Measurements from ENCODE around the gene BDKRB1.
"Not testable (repeated sequence)": the region's sequence is repeated elsewhere in the genome, so short reads cannot be mapped to it uniquely, and the experiment has no call there.

Gene BDKRB1

GRCh38 chr14:96235426-96235825 lies 20.6 kb upstream of the BDKRB1 start:
- DNase-seq: no peak

- no peak for DNase-seq
These were observed 18.4 kb upstream of the BDKRB1 start for GRCh38 chr14:96237641-96238040.

DNA sequence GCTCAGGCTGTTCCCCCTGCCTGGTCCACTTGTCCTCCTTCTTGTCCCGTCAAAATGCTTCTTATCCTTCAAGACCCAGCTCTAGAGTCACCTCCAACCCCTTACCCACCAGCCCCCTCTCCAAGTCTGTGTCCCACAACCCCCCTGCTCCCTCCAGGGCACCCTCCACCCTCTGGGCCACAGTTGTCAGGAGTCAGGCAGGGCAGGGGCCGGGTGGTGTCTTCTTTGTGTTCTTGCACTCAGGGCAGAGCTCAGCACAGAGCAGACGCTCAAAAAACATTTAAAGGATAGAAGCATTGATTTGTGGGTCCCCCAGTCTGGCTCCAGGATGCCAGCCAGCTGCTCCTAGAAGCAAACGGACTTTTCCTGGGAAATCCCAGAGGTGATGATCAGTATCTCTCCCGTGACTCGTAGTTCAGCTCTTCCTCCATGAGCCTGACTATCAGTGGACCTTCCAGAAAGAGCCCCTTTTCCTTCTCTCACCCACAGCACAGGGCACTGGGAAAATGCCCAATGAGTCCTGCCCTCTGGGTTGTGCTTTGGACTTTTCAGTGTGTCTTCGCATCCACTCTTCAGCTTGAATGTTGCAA lies 17.2 kb upstream of the BDKRB1 start:
- DNase-seq: no peak

DNA sequence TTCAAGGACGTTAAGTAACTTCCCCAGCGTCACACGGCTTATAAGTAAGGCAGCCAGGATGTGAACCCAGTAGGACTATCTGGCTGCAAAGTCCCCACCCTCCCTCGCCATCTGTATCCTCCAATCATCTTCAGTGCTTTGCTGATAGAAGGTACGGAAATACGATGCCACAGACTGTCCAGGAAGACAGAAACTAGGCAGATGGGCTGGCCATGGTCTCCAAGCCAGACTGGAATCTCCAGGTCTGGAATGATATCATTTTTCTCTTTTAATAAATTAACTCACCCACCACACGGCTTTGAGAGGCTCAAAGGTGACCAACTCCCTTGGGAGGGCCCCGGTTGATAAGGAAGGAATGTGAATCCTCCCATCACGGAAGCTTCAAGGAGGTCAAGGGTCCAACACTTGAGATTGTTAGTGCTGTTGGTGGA lies 16.3 kb upstream of the BDKRB1 start:
- no peak for DNase-seq

- no peak for DNase-seq
These were observed 15.4 kb upstream of the BDKRB1 start for GRCh38 chr14:96240641-96241040.

DNA sequence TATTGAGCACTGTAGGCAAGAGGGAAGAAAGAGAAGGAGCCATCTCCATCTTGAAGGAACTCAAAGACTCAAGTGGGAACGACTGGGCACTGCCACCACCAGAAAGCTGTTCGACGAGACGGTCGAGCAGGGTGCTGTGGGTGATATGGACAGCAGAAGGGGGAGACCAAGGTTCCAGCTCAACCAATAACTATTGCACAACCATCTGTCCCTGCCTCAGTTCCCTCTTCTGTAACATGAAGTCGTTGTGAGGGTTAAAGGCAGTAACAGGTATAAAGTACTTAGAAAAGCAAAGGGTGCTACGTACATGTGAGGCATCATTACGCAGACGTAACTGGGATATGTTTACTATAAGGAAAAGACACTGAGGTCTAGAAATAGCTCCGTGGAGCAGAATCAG lies 13.9 kb upstream of the BDKRB1 start:
- DNase-seq: no peak

DNA sequence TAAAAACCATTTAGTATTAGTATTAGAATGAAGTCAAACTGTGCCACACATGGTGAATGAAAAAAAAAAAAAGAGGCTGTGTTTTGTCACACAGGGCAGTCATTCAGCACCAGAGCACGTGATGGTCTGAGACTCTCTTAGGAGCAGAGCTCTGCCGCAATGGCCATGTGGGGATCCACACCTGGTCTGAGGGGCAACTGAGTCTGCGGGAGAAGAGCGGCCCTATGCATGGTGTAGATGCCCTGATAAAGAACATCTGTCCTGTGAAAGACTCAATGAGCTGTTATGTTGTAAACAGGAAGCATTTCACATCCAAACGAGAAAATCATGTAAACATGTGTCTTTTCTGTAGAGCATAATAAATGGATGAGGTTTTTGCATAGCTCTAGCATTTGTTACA lies 12.2 kb upstream of the BDKRB1 start:
- DNase-seq: no peak

DNA sequence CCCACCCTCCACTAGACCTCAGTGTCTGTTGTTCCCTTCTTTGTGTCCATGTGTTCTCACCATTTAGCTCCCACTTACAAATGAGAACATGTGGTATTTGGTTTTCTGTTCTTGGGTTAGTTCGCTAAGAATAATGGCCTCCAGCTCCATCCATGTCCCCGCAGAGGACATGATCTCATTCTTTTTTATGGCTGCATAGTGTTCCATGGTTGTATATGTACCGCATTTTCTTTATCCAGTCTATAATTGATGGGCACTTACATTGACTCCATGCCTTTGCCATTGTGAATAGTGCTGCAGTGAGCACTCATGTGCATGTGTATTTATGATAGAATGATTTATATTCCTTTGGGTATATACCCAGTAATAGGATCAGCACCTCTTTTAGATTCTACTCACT lies 10.9 kb upstream of the BDKRB1 start:
- not testable (repeated sequence) for DNase-seq

- DNase-seq: no peak
These were observed 10.1 kb upstream of the BDKRB1 start for GRCh38 chr14:96245710-96246538.

DNA sequence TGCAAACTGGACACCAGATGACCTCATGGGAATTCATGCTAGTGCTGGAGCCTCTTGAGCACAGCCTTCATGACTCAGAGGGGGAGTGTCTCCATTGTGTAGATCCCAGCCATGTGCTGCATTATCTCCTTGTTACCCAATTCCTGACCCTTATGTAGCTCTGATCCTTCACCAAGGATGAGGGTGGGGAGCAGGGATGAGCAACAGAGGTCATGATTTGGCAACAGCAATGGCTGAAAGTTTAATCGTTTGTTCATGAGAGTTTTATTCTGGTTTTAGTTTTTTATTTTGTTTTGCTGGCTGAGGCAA lies 9.5 kb upstream of the BDKRB1 start:
- no peak for DNase-seq

- no peak for DNase-seq
These were observed 9.0 kb upstream of the BDKRB1 start for GRCh38 chr14:96247031-96247430.

- no peak for DNase-seq
These were observed 7.0 kb upstream of the BDKRB1 start for GRCh38 chr14:96249029-96249428.

- DNase-seq: no peak
These were observed 5.5 kb upstream of the BDKRB1 start for GRCh38 chr14:96250485-96250884.

GRCh38 chr14:96251656-96252155 lies 4.3 kb upstream of the BDKRB1 start:
- no peak for DNase-seq

GRCh38 chr14:96252323-96252998 lies 3.5 kb upstream of the BDKRB1 start:
- DNase-seq: no peak

- no peak for DNase-seq
These were observed 2.9 kb upstream of the BDKRB1 start for GRCh38 chr14:96252999-96253539.

DNA sequence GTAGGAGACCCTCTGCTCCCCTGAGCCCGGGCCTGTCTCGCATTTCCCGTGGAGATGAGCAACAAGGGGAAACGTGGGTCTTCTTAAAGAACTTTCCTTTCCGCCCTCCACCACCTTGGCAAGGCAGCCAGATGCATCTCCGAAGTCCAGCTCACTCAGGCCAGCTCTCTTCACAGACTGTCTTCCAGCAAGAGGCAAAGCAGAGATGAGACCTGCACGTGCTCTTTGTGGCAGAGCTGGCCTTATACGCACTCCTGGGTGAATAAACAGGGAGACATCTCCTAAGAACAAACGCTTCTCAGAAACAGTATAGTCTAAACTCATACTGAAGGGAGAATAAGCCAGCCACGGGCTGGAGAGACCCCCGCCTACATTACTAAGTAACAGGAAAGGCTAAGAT lies 1.3 kb upstream of the BDKRB1 start:
- DNase-seq: no peak

DNA sequence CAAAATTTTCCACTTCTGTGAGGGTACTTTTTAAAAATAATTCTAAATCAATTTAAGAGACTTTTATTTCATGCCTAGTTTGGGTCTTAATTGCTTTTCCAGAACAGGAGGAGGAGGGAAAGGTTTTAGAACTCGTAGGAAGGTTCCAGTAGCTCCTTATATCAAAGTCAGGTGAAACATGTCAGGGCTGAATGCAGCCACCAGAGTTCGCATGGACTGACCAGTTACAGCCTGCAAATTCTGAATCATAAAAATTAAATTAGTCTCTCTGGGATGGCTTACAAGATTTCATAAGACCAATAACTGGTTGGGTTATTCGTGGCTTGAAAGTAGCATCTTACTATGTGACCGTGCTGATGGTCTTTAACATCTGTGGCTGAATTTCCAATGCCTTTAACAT lies 397 bp downstream of the BDKRB1 start:
- no peak for DNase-seq

GRCh38 chr14:96257056-96257455 lies 1.0 kb downstream of the BDKRB1 start:
- DNase-seq: no peak

DNA sequence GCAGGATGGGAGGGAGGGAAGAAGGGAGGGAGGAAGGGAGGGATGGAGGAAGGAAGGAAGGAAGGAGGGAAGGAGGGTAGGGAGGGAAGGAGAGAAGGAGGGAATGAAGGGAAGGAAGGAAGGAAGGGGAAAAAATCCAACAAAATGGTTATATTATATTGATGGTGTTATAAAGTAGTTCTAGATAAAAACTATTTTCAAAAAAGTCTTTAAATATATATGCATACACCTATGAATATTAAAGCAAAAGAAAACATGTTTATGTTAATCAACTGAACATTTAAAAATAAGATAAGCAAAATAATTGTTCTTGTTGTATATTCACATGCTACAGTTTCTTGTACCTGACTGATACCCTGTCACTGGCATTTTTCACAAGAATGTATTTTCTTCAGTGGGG lies 1.9 kb downstream of the BDKRB1 start:
- no peak for DNase-seq

DNA sequence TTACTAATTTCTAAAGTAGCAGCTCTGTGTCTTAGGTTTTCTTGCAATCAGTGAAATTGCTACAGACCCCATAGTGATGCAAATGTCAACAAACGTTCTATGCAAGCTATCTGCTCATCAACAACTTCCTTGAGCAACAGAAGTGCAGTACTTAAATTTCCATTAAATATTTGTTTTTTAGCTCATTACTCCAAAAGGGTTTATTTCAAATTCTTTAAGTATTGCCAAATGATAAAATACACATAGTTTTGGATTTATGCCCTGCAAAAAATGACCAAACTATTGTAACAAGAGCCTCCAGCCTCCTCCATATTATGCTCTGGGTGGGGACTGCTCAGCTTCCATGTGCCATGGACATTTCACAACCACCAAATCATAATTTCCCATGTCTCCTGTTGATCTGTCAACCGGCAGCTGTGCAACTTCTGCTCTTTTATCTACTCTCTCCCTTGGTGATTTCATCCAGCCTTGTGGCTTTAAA lies 4.4 kb downstream of the BDKRB1 start:
- no peak for DNase-seq

DNA sequence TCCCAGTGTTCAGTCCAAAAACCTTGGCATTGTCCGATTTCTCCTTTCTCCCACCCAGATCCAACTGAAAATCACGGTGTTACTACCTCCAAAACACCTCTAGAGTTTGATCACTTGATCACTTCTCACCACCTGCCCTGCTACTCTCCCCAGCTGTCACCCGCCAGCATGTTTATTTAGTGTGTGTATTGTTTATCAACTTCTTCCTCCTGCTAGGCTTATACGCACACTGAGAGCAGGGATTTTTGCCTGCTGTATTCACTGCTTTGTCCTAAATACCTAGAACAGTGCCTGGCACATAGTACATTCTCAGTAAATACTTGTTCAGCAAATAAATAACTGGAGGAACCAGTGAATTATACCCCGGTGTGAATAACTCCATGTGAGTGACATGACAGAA lies 5.0 kb downstream of the BDKRB1 start:
- DNase-seq: no peak

- no peak for DNase-seq
These were observed 6.0 kb downstream of the BDKRB1 start for GRCh38 chr14:96261772-96262655.
